Right lobe of liver (tissue), 4 donors: Measurements from ENCODE around the gene INPP4B.

ENCODE experiments used
- CTCF ChIP-seq, 4 donors: fragments of 200-600 bp in 3 of 4; fragments of 450-650 bp in 1 of 4; IDR thresholded peaks; one replicate each; pipeline versions ENCODE4 v1.5.1 to v1.8.0; 2016 to 2022; ENCODE audit warnings: antibody characterized with exemption in 4 of 4, mild to moderate bottlenecking in 2 of 4
- POLR2A ChIP-seq: fragments of 450-650 bp; IDR thresholded peaks from one replicate; pipeline ENCODE4 v1.6.1; 2017; ENCODE audit warnings: antibody characterized with exemption, mild to moderate bottlenecking
- donor health status: DM: no; HTN: no; CAD: no.
- donor health status: DM: no; HTN: no; CAD: no.
- donor health status: DM: no; HTN: yes; CAD: no.

- no peak for TF ChIP-seq CTCF (IDR thresholded peaks at IDR 0.05)
- no peak for TF ChIP-seq POLR2A
Measured at GRCh38 chr4:142091691-142092182, 754.4 kb downstream of the INPP4B start.
